DMS79 treated with DMSO at 0.1 percent for 48 hours (cell line): ENCODE data around the gene WDR70.
"Not testable (repeated sequence)": the region's sequence is repeated elsewhere in the genome, so short reads cannot be mapped to it uniquely, and the experiment has no call there.

Experiments
- DNase-seq: peaks from one replicate; lab custom pipeline; 2025; lab: John Stamatoyannopoulos, UW

Gene WDR70

GRCh38 chr5:37685816-37686215 lies 306.7 kb downstream of the WDR70 start:
- DNase-seq = no peak

DNA sequence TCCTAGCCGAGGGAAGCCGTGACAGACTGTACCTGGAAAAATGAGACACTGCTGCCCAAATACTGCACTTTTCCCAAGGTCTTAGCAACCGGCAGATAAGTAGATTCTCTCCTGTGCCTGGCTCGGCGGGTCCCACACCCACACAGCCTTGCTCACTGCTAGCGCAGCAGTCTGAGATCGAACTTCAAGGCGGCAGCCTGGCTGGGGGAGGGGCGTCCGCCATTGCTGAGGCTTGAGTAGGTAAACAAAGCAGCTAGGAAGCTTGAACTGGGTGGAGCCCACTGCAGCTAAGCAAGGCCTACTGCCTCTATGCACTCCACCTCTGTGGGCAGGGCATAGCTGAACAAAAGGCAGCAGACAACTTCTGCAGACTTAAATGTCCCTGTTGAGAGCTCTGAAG lies 309.8 kb downstream of the WDR70 start:
- not testable (repeated sequence) for DNase-seq

DNA sequence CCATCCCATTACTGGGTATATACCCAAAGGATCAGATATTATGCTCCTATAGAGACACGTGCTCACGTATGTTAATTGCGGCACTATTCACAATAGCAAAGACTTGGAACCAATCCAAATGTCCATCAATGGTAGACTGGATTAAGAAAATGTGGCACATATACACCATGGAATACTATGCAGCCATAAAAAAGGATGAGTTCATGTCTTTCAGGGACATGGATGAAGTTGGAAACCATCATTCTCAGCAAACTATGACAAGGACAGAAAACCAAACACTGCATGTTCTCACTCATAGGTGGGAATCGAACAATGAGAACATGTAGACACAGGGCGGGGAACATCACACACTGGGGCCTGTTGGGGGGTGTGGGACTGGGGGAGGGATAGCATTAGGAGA lies 315.2 kb downstream of the WDR70 start:
- not testable (repeated sequence) for DNase-seq

DNA sequence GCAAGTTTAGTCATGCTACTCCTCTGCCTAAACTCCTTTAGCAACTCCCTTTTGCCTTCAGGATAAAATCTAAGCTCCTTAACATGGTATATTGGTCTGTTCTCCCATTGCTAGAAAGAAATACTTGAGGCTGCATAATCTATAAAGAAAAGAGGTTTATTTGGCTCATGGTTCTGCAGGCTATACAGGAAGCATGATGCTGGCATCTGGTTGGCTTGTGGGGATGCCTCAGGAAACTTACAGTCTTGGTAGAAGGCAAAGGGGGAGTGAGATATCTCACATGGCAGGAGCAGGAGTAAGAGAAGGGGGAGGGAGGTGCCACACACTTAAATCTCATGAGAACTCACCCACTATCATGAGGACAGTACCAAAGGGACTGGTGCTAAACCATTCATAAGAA lies 315.7 kb downstream of the WDR70 start:
- no peak for DNase-seq

DNA sequence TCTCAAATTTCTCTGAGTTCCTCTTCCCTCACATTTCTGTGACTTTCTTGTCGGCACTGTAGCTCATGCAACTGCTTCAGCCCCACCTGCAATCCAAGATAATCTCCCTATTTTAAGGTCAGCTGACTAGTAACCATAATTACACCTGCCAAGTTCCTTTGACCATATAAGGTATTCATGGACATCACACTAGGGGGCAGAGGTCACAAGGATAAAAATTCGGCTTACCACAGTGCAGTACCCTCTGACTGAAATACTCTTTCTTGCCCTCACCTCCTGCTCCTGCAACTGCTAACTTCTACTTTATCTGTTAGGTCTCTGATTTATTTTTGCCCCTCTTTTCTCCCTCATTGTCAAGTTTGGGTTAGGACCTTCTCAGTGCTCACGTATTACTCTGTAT lies 316.5 kb downstream of the WDR70 start:
- DNase-seq = no peak

DNA sequence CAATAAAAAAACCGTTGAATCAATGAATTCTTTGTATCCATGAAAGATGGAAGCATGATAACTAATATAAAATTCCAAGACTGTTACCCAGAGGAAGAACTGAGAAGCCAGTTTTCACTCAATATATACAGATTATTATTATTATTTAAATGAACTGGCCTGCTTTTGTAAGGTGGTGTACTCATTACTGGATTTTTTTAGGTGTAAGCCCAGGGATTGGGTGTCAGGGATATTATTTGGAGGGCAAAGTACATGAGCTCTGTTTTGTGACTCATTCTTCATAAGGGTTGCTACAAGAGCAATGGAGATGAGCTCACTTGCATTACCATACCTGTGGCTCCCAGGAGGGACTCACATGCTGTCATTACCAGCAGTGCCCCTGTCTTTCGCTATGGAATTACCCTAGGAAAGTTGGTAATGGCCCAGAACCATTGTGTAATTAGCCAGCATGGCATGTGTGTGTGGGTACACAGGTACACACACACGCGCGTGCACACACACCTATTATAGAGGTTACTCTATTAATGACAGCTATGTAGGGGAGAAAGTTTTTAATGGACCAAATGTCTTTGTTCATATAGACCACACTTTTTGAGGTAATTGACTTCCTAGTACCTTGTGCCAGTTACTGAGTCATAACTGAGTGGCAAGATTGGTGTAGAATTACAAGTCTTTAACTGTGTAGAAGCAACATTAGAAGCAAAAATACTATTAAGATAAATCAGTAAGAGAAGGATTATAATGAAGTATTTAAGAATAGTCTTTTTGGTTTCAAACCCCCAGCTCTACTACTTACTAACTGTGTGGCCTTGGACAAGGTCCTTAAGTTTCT lies 317.3 kb downstream of the WDR70 start:
- DNase-seq = peak; percentile 25

DNA sequence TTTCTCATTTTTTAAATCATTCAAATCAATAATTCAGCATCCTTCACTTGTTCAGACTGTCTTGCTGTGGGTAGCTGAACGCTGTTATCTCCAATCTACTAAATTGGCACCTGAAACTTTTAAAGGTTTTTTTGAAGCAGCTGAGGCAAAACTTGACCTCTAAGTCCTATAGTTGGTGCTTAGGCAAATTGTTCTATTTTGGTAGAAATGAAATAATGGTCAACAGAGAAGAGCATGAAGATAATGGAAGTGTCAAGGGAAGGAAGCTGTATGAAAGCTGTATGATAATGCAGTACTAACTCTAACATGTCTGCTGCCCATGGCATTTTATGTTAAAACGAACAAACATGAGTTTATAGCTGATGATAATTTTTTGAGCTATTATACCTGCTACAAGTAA lies 322.8 kb downstream of the WDR70 start:
- no peak for DNase-seq

- DNase-seq = no peak
Observed at GRCh38 chr5:37703841-37704241, 324.7 kb downstream of the WDR70 start.

GRCh38 chr5:37704406-37704805 lies 325.3 kb downstream of the WDR70 start:
- no peak for DNase-seq

DNA sequence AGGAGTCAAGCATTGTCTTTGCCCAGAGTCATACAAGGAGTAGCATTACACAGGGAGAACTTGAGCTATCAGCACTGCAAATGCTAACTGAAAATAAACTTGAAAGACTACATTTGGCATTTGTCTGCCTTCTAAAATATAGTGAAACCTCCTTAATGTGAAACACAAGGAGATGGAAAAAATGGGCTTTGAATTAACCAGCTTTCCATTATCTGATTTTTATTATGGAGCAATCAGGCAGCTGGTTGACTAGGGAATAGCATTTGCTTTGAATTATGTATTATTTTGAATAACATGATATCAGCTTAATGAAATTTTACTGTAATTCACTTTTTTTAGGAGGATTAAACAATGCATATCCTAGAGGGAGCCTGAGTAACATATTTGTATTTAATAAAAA lies 329.9 kb downstream of the WDR70 start:
- no peak for DNase-seq

- DNase-seq = no peak
Observed at GRCh38 chr5:37710965-37711364, 331.8 kb downstream of the WDR70 start.

- DNase-seq = no peak
Observed at GRCh38 chr5:37712750-37713149, 333.6 kb downstream of the WDR70 start.

DNA sequence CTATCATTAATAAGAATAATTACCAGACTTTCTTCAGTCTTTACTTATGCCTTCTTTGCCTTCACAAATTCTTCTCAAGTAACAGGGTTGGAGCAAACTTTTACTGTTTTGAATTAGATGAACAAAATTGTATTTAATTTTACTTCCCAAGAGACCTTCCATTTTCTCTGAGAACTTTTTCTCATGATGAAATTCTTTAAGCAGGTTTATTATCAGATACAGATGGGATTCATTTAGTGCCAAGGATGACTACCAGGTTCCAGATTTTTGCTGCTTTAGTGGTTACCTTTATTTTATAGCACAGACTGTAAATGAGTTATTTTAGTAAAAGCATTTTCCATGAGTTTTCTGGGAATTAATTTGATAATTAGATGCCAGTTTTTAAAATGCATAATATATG lies 335.6 kb downstream of the WDR70 start:
- DNase-seq = no peak

GRCh38 chr5:37715361-37715760 lies 336.2 kb downstream of the WDR70 start:
- no peak for DNase-seq

DNA sequence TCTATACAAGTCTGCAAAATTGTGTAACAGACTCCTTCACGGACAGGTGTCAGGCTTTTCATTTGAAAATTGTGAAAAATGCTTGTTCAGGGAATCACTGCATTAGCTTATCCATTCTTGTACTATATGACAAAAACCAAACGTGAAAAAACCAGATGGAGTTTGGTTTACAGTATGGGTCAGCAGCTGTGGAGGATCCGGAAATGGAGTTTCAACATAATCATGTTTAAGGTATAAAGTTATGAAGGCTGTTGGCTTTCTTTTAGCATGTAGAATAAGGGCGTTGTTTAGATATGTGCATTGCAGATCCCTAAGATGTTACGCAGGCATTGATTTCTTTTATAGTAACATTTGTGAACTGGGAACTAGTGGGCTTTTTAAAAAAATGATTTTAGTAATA lies 336.9 kb downstream of the WDR70 start:
- DNase-seq = no peak

DNA sequence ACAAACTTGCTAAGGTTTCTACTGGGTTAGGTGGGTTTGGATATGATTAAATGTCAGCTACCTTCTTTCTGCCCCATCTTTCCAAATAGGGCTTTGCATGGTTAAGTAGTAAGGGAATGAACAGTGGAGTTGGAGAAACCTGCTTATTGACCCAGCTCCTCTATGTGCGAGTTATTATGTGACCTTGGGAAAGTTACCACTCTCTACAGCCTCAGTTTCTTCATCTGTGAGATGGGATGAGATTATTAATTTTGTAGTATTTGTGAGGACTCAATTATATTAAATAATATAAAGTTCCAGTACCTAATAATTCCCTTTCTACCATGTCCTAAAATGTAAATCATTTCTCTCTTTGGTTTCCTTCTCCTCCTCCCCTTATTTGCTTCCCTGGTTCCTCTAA lies 337.3 kb downstream of the WDR70 start:
- no peak for DNase-seq

DNA sequence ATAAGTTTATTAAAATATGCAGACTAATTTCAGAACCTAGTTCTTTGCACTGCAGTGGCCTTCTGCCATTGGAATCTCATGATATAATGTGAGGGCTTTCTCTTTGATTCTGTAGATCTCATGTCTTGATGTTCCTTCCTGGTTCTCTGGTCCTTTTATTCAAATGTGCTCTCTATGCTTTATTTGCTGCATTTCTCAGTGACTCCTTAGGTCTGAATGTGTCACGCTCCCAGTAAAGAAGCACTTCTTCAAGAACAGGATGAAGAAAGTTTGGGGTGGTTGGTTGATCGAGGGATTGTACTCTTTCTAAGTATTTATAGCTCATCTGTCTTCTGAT lies 338.1 kb downstream of the WDR70 start:
- no peak for DNase-seq

DNA sequence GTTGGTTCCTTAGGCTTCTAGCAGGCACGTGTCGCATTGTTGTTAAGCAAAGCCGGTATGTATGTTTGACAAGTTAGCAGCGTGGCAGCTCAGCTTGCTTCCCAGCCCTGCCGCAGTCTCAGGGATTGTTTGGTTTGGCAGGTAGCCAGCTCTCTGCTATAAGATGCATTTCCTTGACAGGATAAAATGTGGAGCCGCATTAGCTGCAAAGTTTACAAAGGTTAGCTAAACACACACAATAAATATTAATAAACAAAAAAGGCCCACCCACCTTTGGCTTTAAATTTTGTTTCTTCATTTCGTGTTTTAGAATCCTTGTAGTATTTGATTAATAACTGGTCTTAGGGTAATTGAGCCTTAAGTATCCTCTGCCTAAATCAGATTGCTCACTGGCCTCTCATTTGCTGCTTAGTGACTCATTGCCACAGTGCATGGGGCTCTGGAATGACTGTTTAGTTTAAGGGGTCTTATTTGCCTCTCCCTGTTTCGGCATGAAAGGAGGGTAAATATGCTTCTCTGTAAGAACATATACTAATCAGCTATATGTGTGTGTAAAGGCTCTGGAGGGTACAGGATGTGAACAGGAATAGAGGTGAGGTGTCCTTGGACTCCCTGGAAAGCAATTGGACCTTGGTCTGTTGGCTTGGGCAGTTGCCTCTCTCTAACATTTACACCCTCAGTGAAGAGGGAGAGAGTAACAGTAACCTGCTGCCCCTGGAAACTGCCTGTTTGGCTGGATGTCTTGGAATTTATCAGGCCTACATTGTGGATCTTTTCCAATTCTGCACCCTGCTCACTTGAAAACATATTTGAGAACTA lies 338.7 kb downstream of the WDR70 start:
- peak; percentile 86 for DNase-seq

- DNase-seq = no peak
Observed at GRCh38 chr5:37720550-37720952, 341.4 kb downstream of the WDR70 start.

- no peak for DNase-seq
Observed at GRCh38 chr5:37721447-37721871, 342.3 kb downstream of the WDR70 start.

DNA sequence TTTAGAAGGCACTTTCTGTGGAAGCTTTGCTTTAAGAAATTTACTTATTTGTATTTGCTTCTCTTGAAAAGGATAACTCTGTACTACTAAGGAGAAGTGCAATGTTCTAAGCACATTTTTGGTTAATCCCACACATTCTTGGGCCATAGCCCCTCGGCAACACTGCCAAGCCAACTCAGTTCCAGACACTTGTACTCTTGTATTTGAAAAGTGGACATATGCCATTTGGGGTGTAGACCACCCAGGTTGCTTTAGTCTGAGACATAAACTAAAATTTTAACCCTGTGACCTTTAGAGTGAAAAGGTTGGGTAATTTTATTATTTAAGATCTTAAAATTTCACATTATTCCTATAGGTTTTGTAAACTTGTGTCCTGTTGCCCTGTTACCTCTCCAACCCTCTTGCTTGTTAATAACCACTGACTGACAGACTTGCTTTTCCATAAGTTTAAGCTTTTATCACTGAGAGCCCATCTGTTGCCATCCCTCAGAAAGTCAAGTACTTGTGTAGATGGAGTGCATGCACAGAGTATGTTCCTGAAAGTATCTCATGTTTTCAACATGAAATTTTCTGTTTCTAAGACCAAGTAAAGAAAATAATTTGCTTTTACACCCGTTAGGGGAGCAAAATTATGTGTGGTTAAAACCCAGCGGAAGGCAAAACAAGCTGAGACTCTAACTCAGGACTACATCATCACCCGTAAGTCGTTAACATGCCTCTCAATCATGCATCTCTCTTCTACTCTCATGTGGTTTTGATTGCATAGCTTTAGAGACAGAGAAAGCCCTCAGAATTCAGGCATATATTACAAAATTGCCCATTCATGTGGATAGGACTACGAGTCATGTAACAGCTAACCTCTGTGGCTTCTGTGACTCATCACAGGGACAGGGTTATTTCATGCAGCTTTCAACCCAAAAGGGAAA lies 343.4 kb downstream of the WDR70 start:
- DNase-seq = no peak
